MM.1S (cell line): ENCODE results near the gene BNIP5.

Experiments
- CTCF ChIP-seq: fragments of 300-600 bp; sonication (generic); IDR thresholded peaks from 2 replicates; pipeline ENCODE4 v1.5.1; 2016; ENCODE audit warnings: antibody characterized with exemption, low read length, mixed read lengths
- EZH2 ChIP-seq: fragments of 300-600 bp; sonication (generic); optimal IDR thresholded peaks from 2 replicates; pipeline ENCODE3; 2017; ENCODE audit warnings: low read depth, mild to moderate bottlenecking, antibody characterized with exemption, low read length, mixed read lengths

DNA sequence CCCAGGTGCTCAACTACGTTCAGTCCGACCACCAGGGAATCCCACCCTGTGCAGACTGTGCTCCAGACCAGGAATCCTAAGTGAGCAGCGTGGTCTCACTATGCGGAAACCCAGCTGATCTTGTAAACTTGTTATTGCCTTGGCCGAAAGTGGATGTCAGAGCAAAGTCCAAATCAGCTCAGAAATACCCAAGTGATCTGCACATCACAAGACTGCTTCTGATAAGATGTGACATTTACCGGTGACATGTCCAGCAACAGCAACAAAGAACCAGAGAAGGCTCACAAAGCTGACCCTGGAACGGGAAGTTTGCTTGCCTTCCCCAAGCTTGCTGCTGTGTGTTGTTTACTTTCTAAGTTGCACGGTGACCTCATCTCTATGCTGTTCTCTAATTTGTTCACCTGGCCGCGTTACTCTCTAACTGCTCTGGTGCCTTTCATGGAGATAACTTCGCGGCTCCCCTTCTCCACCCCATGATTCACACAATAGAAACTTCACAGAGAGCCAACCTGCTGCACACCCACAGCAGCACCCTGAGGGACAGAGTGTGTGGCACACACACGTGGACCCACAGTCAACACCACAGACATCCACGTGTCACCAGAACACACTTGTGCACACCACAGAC, 1.7 kb downstream of the BNIP5 start:
- TF ChIP-seq CTCF (no peak), EZH2 (no peak)
